HL-60 (cell line): ENCODE measurements around the gene MLN.

Experiments
- GABPA ChIP-seq: IDR thresholded peaks from 2 replicates; pipeline ENCODE4 v1.6.1; 2012; ENCODE audit warnings: low read depth
- POLR2AphosphoS5 ChIP-seq: IDR thresholded peaks from 2 replicates; pipeline ENCODE4 v1.6.1; 2012; ENCODE audit warnings: low read depth
- SPI1 ChIP-seq: IDR thresholded peaks from 2 replicates; pipeline ENCODE4 v1.6.1; 2012; ENCODE audit warnings: low read depth, mild to moderate bottlenecking, borderline replicate concordance
- TF ChIP-seq, protein P1 (sequence below): IDR thresholded peaks from one replicate; pipeline ENCODE4 v1.5.1; 2011; ENCODE audit warnings: low read length, control low read depth, inconsistent platforms; ENCODE audit not compliant: insufficient read depth
- TF ChIP-seq, protein P2 (sequence below): IDR thresholded peaks from 2 replicates; pipeline ENCODE4 v1.6.1; 2012; ENCODE audit warnings: low read depth; ENCODE audit not compliant: insufficient replicate concordance

DNA sequence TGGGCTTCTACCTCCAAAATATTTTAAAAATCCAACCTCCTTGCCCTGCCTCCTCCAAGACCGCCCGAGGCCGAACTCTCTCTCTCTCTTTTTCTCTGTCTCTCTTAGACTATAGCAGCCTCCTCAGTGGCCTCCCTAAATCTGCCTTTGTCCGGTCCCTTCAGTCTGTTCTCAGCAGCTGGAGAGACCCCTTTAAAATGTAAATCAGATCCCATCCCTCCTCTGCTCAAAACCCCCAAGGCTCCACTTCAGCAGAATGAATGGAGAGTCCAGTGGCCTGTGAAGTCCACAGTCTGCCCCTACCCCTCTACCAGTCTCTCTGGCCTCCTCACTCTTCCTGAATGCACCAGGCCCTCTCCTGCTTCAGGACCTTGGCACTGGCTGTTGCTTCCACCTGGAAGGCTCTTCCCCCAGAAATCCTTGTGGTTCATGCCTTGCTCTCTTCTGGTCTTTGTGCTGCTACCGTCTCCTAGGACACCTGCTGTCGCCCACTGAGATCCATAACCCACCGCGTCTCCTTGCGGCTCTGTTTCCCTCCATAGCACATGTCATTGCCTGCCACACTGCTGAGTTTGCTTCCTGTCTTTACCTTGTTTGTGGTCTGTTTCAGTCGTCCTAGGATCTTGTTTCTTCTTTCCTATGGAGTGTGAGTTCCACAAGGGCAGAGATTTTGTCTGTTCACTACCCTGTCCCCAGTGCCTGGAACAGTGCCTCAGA, 6.0 kb downstream of the MLN start:
- TF ChIP-seq GABPA (no peak), POLR2AphosphoS5 (no peak), SPI1 (no peak)
- TF ChIP-seq, protein P1, sequence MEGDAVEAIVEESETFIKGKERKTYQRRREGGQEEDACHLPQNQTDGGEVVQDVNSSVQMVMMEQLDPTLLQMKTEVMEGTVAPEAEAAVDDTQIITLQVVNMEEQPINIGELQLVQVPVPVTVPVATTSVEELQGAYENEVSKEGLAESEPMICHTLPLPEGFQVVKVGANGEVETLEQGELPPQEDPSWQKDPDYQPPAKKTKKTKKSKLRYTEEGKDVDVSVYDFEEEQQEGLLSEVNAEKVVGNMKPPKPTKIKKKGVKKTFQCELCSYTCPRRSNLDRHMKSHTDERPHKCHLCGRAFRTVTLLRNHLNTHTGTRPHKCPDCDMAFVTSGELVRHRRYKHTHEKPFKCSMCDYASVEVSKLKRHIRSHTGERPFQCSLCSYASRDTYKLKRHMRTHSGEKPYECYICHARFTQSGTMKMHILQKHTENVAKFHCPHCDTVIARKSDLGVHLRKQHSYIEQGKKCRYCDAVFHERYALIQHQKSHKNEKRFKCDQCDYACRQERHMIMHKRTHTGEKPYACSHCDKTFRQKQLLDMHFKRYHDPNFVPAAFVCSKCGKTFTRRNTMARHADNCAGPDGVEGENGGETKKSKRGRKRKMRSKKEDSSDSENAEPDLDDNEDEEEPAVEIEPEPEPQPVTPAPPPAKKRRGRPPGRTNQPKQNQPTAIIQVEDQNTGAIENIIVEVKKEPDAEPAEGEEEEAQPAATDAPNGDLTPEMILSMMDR = no peak
- TF ChIP-seq, protein P2, sequence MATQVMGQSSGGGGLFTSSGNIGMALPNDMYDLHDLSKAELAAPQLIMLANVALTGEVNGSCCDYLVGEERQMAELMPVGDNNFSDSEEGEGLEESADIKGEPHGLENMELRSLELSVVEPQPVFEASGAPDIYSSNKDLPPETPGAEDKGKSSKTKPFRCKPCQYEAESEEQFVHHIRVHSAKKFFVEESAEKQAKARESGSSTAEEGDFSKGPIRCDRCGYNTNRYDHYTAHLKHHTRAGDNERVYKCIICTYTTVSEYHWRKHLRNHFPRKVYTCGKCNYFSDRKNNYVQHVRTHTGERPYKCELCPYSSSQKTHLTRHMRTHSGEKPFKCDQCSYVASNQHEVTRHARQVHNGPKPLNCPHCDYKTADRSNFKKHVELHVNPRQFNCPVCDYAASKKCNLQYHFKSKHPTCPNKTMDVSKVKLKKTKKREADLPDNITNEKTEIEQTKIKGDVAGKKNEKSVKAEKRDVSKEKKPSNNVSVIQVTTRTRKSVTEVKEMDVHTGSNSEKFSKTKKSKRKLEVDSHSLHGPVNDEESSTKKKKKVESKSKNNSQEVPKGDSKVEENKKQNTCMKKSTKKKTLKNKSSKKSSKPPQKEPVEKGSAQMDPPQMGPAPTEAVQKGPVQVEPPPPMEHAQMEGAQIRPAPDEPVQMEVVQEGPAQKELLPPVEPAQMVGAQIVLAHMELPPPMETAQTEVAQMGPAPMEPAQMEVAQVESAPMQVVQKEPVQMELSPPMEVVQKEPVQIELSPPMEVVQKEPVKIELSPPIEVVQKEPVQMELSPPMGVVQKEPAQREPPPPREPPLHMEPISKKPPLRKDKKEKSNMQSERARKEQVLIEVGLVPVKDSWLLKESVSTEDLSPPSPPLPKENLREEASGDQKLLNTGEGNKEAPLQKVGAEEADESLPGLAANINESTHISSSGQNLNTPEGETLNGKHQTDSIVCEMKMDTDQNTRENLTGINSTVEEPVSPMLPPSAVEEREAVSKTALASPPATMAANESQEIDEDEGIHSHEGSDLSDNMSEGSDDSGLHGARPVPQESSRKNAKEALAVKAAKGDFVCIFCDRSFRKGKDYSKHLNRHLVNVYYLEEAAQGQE = no peak
